Measurements from ENCODE around the gene CAVIN2. TPM values are rescaled to one million over a fixed set of nuclear protein-coding genes. Genes with fewer than 3 reads are reported as not detected.
A peak's percentile ranks its signal among the peaks of the same experiment; 100 is the strongest.

Gene CAVIN2
- polyA plus RNA-seq, 1 of the 3 experiments (the other 2 are of a cell fraction) = 1.5 TPM

GRCh38 chr2:191895195-191895594 is 48.3 kb upstream of the CAVIN2 start:
- TF ChIP-seq FOXM1 (IDR thresholded peaks at IDR 0.05; ENCODE audit: low read depth) (no peak), RXRA (IDR thresholded peaks at IDR 0.05; ENCODE audit: borderline replicate concordance, low read depth) (no peak), MAX (IDR thresholded peaks at IDR 0.05; ENCODE audit: low read depth) (no peak), IRF3 (IDR thresholded peaks at IDR 0.05; ENCODE audit: low read depth, low read length) (no peak)
- TF ChIP-seq, protein P1, sequence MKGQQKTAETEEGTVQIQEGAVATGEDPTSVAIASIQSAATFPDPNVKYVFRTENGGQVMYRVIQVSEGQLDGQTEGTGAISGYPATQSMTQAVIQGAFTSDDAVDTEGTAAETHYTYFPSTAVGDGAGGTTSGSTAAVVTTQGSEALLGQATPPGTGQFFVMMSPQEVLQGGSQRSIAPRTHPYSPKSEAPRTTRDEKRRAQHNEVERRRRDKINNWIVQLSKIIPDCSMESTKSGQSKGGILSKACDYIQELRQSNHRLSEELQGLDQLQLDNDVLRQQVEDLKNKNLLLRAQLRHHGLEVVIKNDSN (IDR thresholded peaks at IDR 0.05; ENCODE audit: borderline replicate concordance, low read depth) = no peak
- CTCF ChIA-PET = interaction anchor here (1.2 kb wide), 1 partner anchor 268 kb away, joined by 3 read pairs; no protein-coding TSS in a partner anchor
- H3K4me2 ChIP-seq = peak overlapping the region; percentile 53
- POLR2A ChIA-PET = no interaction called here
- no peaks in the 10 kb centered on the region for H4K20me1 ChIP-seq (ENCODE audit: insufficient read depth)
- H3K9me3 ChIP-seq = peaks cover 6% of the 10 kb centered on the region; the same call in 1 of the 2 replicates
- no peaks in the 10 kb centered on the region for H3K79me2 ChIP-seq (ENCODE audit: insufficient read depth)
- peaks cover 0 to 32% of the 10 kb centered on the region in 2 experiments; a peak in 3 of 4 replicates for H3K4me1 ChIP-seq (ENCODE audit: control insufficient read depth in 1 of 2, insufficient read depth in 2 of 2, low read depth in 1 of 2, low read length in 1 of 2)
- no peak for DNase-seq
- H3K9me2 ChIP-seq = no peaks in the 10 kb centered on the region
- peaks cover 36% of the 10 kb centered on the region for H3F3A ChIP-seq (replicated peaks; ENCODE audit: insufficient read depth)
- no peak overlapping the region; the same call in 1 of the 2 replicates for H3K9ac ChIP-seq
- H3K27me3 ChIP-seq (ENCODE audit: insufficient read depth) = no peaks in the 10 kb centered on the region
- H3K27ac ChIP-seq (ENCODE audit: low read depth in 2 of 2, low read length in 1 of 2) = peak overlapping the region; percentile 22 to 83; a peak in 3 of 4 replicates
- 0 out of 2 replicates have a peak overlapping the region, but pooled peaks have one; percentile 57 for H2AFZ ChIP-seq (ENCODE audit: low read depth)
- 77% methylated on average over 3 of the region's 4 CpGs for WGBS (ENCODE audit: low lambda C conversion rate)
- H3K36me3 ChIP-seq (replicated peaks in 1 of 2; ENCODE audit: control insufficient read depth in 1 of 2, insufficient read depth in 2 of 2, low read length in 1 of 2) = peaks cover 0 to 7% of the 10 kb centered on the region in 2 experiments
- no peak overlapping the region for H3K4me3 ChIP-seq (ENCODE audit: low read depth in 2 of 2, low read length in 1 of 2)

- DNase-seq = no peak
- H2AFZ ChIP-seq (ENCODE audit: low read depth) = peak overlapping the region; percentile 58; the same call in 1 of the 2 replicates
- peak overlapping the region; percentile 30; the same call in 1 of the 2 replicates for H3K9ac ChIP-seq
- no peaks in the 10 kb centered on the region for H3K27me3 ChIP-seq (ENCODE audit: insufficient read depth)
- peak overlapping the region; percentile 53 for H3K4me2 ChIP-seq
- ChIA-PET CTCF (interaction anchor here (1.2 kb wide), 1 partner anchor 268 kb away, joined by 3 read pairs; no protein-coding TSS in a partner anchor), POLR2A (no interaction called here)
- H3K4me3 ChIP-seq (ENCODE audit: low read depth in 2 of 2, low read length in 1 of 2) = no peak overlapping the region
- no peaks in the 10 kb centered on the region for H3K9me2 ChIP-seq
- 17% methylated on average over 3 of the region's 3 CpGs for WGBS (ENCODE audit: low lambda C conversion rate)
- H3K36me3 ChIP-seq (replicated peaks in 1 of 2; ENCODE audit: control insufficient read depth in 1 of 2, insufficient read depth in 2 of 2, low read length in 1 of 2) = peaks cover 0 to 7% of the 10 kb centered on the region in 2 experiments
- H3K27ac ChIP-seq (ENCODE audit: low read depth in 2 of 2, low read length in 1 of 2) = peak overlapping the region; percentile 73 to 83; a peak in 3 of 4 replicates
- H3K9me3 ChIP-seq = peaks cover 6% of the 10 kb centered on the region; the same call in 1 of the 2 replicates
- peaks cover 31% of the 10 kb centered on the region for H3F3A ChIP-seq (replicated peaks; ENCODE audit: insufficient read depth)
- H4K20me1 ChIP-seq (ENCODE audit: insufficient read depth) = no peaks in the 10 kb centered on the region
- no peaks in the 10 kb centered on the region for H3K79me2 ChIP-seq (ENCODE audit: insufficient read depth)
- peaks cover 0 to 29% of the 10 kb centered on the region in 2 experiments; a peak in 3 of 4 replicates for H3K4me1 ChIP-seq (ENCODE audit: control insufficient read depth in 1 of 2, insufficient read depth in 2 of 2, low read depth in 1 of 2, low read length in 1 of 2)
- TF ChIP-seq TEAD4 (IDR thresholded peaks at IDR 0.05; ENCODE audit: borderline replicate concordance, insufficient read depth) (peak; percentile 75; the same call in 1 of the 2 replicates), GABPA (IDR thresholded peaks at IDR 0.05; ENCODE audit: low read depth) (no peak), POLR2AphosphoS5 (IDR thresholded peaks at IDR 0.05; ENCODE audit: low read depth, low read length) (peak; percentile 47; the same call in 1 of the 2 replicates), EZH2phosphoT487 (IDR thresholded peaks at IDR 0.05; ENCODE audit: borderline replicate concordance, low read depth) (no peak), EP300 (IDR thresholded peaks at IDR 0.05; ENCODE audit: borderline replicate concordance in 1 of 2, low read depth in 1 of 2, low read length in 1 of 2) (peak in 1 of 2 experiments; percentile 87; a peak in 1 of 4 replicates), TAF1 (IDR thresholded peaks at IDR 0.05; ENCODE audit: borderline replicate concordance, low read depth, low read length) (no peak), MAX (IDR thresholded peaks at IDR 0.05; ENCODE audit: low read depth) (no peak), RFX5 (IDR thresholded peaks at IDR 0.05; ENCODE audit: low read length) (no peak), YY1 (IDR thresholded peaks at IDR 0.05; ENCODE audit: low read depth) (no peak), NRF1 (IDR thresholded peaks at IDR 0.05; ENCODE audit: low read depth, low read length) (no peak), FOSL2 (IDR thresholded peaks at IDR 0.05; ENCODE audit: borderline replicate concordance, low read depth) (peak; percentile 99), FOXM1 (IDR thresholded peaks at IDR 0.05; ENCODE audit: low read depth) (0 out of 2 replicates have a peak, but pooled peaks have one; percentile 55), NFIC (IDR thresholded peaks at IDR 0.05; ENCODE audit: borderline replicate concordance) (no peak), SIN3A (IDR thresholded peaks at IDR 0.05; ENCODE audit: borderline replicate concordance, low read depth, low read length) (no peak), MEF2A (IDR thresholded peaks at IDR 0.05; ENCODE audit: borderline replicate concordance, low read depth) (peak; percentile 51; the same call in 1 of the 2 replicates), SMC3 (IDR thresholded peaks at IDR 0.05; ENCODE audit: low read depth, low read length) (no peak), FOXJ3 (CRISPR knock-in tag; IDR thresholded peaks at IDR 0.05) (no peak)
- TF ChIP-seq, protein P2, sequence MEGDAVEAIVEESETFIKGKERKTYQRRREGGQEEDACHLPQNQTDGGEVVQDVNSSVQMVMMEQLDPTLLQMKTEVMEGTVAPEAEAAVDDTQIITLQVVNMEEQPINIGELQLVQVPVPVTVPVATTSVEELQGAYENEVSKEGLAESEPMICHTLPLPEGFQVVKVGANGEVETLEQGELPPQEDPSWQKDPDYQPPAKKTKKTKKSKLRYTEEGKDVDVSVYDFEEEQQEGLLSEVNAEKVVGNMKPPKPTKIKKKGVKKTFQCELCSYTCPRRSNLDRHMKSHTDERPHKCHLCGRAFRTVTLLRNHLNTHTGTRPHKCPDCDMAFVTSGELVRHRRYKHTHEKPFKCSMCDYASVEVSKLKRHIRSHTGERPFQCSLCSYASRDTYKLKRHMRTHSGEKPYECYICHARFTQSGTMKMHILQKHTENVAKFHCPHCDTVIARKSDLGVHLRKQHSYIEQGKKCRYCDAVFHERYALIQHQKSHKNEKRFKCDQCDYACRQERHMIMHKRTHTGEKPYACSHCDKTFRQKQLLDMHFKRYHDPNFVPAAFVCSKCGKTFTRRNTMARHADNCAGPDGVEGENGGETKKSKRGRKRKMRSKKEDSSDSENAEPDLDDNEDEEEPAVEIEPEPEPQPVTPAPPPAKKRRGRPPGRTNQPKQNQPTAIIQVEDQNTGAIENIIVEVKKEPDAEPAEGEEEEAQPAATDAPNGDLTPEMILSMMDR (IDR thresholded peaks at IDR 0.05) = no peak
- TF ChIP-seq, protein P3, sequence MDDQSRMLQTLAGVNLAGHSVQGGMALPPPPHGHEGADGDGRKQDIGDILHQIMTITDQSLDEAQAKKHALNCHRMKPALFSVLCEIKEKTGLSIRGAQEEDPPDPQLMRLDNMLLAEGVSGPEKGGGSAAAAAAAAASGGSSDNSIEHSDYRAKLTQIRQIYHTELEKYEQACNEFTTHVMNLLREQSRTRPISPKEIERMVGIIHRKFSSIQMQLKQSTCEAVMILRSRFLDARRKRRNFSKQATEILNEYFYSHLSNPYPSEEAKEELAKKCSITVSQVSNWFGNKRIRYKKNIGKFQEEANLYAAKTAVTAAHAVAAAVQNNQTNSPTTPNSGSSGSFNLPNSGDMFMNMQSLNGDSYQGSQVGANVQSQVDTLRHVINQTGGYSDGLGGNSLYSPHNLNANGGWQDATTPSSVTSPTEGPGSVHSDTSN (IDR thresholded peaks at IDR 0.05) = peak; percentile 85
Observed at GRCh38 chr2:191894681-191895147, 47.8 kb upstream of the CAVIN2 start.

Data from SK-N-SH (cell line).